ENCODE data around the gene COL21A1.

COL21A1 gene

GRCh38 chr6:56027865-56028264, 219.5 kb downstream of the COL21A1 start:
- no peak for DNase-seq (ENCODE audit: low read depth)
- no peak for TF ChIP-seq CTCF (IDR thresholded peaks at IDR 0.05; ENCODE audit: insufficient read depth, low read depth, low read length, missing control alignments)
- H3K4me3 ChIP-seq (ENCODE audit: low read length): no peak overlapping the region

GRCh38 chr6:56026455-56027180, 220.8 kb downstream of the COL21A1 start:
- no peak for TF ChIP-seq CTCF (IDR thresholded peaks at IDR 0.05; ENCODE audit: insufficient read depth, low read depth, low read length, missing control alignments)
- H3K4me3 ChIP-seq (ENCODE audit: low read length): no peak overlapping the region
- DNase-seq (ENCODE audit: low read depth): peak; percentile 31

- TF ChIP-seq CTCF (IDR thresholded peaks at IDR 0.05; ENCODE audit: insufficient read depth, low read depth, low read length, missing control alignments): no peak
- no peak for DNase-seq (ENCODE audit: low read depth)
- no peak overlapping the region for H3K4me3 ChIP-seq (ENCODE audit: low read length)
Measured at GRCh38 chr6:56025795-56026194, 221.6 kb downstream of the COL21A1 start.

- no peak for TF ChIP-seq CTCF (IDR thresholded peaks at IDR 0.05; ENCODE audit: insufficient read depth, low read depth, low read length, missing control alignments)
- peak; percentile 84 for DNase-seq (ENCODE audit: low read depth)
- H3K4me3 ChIP-seq (ENCODE audit: low read length): no peak overlapping the region
Measured at GRCh38 chr6:56024931-56025330, 222.4 kb downstream of the COL21A1 start.

- no peak overlapping the region for H3K4me3 ChIP-seq (ENCODE audit: low read length)
- no peak for TF ChIP-seq CTCF (IDR thresholded peaks at IDR 0.05; ENCODE audit: insufficient read depth, low read depth, low read length, missing control alignments)
- no peak for DNase-seq (ENCODE audit: low read depth)
Measured at GRCh38 chr6:56023829-56024228, 223.6 kb downstream of the COL21A1 start.

- DNase-seq (ENCODE audit: low read depth): no peak
- TF ChIP-seq CTCF (IDR thresholded peaks at IDR 0.05; ENCODE audit: insufficient read depth, low read depth, low read length, missing control alignments): no peak
- H3K4me3 ChIP-seq (ENCODE audit: low read length): no peak overlapping the region
Measured at GRCh38 chr6:56022678-56023077, 224.7 kb downstream of the COL21A1 start.

- no peak overlapping the region for H3K4me3 ChIP-seq (ENCODE audit: low read length)
- peak; percentile 23 for DNase-seq (ENCODE audit: low read depth)
- peak; percentile 37 for TF ChIP-seq CTCF (IDR thresholded peaks at IDR 0.05; ENCODE audit: insufficient read depth, low read depth, low read length, missing control alignments)
Measured at GRCh38 chr6:56021943-56022342, 225.4 kb downstream of the COL21A1 start.
